Left renal cortex interstitium (tissue), 4 donors: ENCODE measurements around the gene FAM53B. TPM values are rescaled to one million over a fixed set of nuclear protein-coding genes. Genes with fewer than 3 reads are reported as not detected.
"Not testable (repeated sequence)": the region's sequence is repeated elsewhere in the genome, so short reads cannot be mapped to it uniquely, and the experiment has no call there.

ENCODE experiments used
- DNase-seq, 4 donors: peaks; one replicate each; pipeline ENCODE4 v3.0.0-alpha.2; 2013; ENCODE audit warnings: low read depth in 4 of 4, low spot score in 2 of 4, missing footprints in 1 of 4
- polyA plus RNA-seq, 4 donors: library from polyadenylated mRNA; unstranded; fragments of 120-200 nt; gene quantifications; one replicate each; pipeline ENCODE4 v1.2.1, GENCODE V29; 2013; ENCODE audit not compliant: insufficient read length in 4 of 4

Gene FAM53B
- polyA plus RNA-seq, 4 donors, result 23.1 to 33.4 (median 28.0) TPM

GRCh38 chr10:124619195-124619594 is 125.0 kb downstream of the FAM53B start:
- DNase-seq, result no peak

- DNase-seq, result no peak
Measured at GRCh38 chr10:124618470-124619073, 125.6 kb downstream of the FAM53B start.

- DNase-seq, result no peak
Measured at GRCh38 chr10:124616836-124617130, 127.4 kb downstream of the FAM53B start.

- DNase-seq, result no peak
Measured at GRCh38 chr10:124616040-124616835, 127.9 kb downstream of the FAM53B start.

GRCh38 chr10:124615259-124615658 is 128.9 kb downstream of the FAM53B start:
- DNase-seq, result no peak

GRCh38 chr10:124614003-124614659 is 130.0 kb downstream of the FAM53B start:
- no peak for DNase-seq

- DNase-seq, result no peak
Measured at GRCh38 chr10:124612611-124613498, 131.3 kb downstream of the FAM53B start.

GRCh38 chr10:124611738-124612137 is 132.4 kb downstream of the FAM53B start:
- no peak for DNase-seq

- DNase-seq, result not testable (repeated sequence)
Measured at GRCh38 chr10:124610851-124611250, 133.3 kb downstream of the FAM53B start.

- not testable (repeated sequence) for DNase-seq
Measured at GRCh38 chr10:124610186-124610585, 134.0 kb downstream of the FAM53B start.

- DNase-seq, result no peak
Measured at GRCh38 chr10:124609698-124610097, 134.5 kb downstream of the FAM53B start.

- no peak for DNase-seq
Measured at GRCh38 chr10:124608093-124608721, 136.0 kb downstream of the FAM53B start.

GRCh38 chr10:124607693-124608092 is 136.5 kb downstream of the FAM53B start:
- DNase-seq, result no peak

- DNase-seq, result no peak
Measured at GRCh38 chr10:124606822-124607221, 137.4 kb downstream of the FAM53B start.

GRCh38 chr10:124605856-124606812 is 138.0 kb downstream of the FAM53B start:
- DNase-seq, result no peak

- DNase-seq, result no peak
Measured at GRCh38 chr10:124605481-124605855, 138.7 kb downstream of the FAM53B start.

- DNase-seq, result no peak
Measured at GRCh38 chr10:124605001-124605370, 139.2 kb downstream of the FAM53B start.

- no peak for DNase-seq
Measured at GRCh38 chr10:124604214-124605000, 139.8 kb downstream of the FAM53B start.
